A673 (cell line): ENCODE data around the gene FGF14. TPM values are rescaled to one million over a fixed set of nuclear protein-coding genes. Genes with fewer than 3 reads are reported as not detected.

Source experiments
- BruUV-seq: library from RNA; stranded (reverse); fragments of 400-500 nt; replicated peaks from 2 replicates; lab custom pipeline; 2021; lab: Mats Ljungman, UMichigan
- CTCF ChIA-PET: fragments of 300-600 bp; sonication (Branson Sonifier 250); formaldehyde crosslinking; loops from one replicate; lab custom pipeline; 2022; ENCODE audit warnings: antibody characterized with exemption; lab: Charles Lee
- POLR2A ChIA-PET: fragments of 300-600 bp; sonication (Branson Sonifier 250); formaldehyde crosslinking; loops from one replicate; lab custom pipeline; 2022; ENCODE audit warnings: antibody characterized with exemption; ENCODE audit not compliant: low non-redundant PET; lab: Charles Lee
- DNase-seq: peaks from one replicate; pipeline ENCODE4 v3.0.0-alpha.2; 2015; ENCODE audit warnings: low spot score
- H3K27ac ChIP-seq: fragments of 200-600 bp; sonication (generic); 2 replicates; pipeline ENCODE4 v1.5.1; 2016; ENCODE audit warnings: mixed run types, low read depth, mild to moderate bottlenecking, mixed read lengths, antibody characterized with exemption, low read length; ENCODE audit not compliant: poor library complexity, severe bottlenecking
- H3K27me3 ChIP-seq: fragments of 200-600 bp; sonication (generic); replicated peaks from 2 replicates; pipeline ENCODE4 v1.6.1; 2017; ENCODE audit warnings: mixed run types, low read depth, mild to moderate bottlenecking, mixed read lengths, antibody characterized with exemption, low read length; ENCODE audit not compliant: insufficient read depth, poor library complexity
- H3K36me3 ChIP-seq: fragments of 200-600 bp; sonication (generic); 2 replicates; pipeline ENCODE4 v1.6.1; 2016; ENCODE audit warnings: mixed run types, mild to moderate bottlenecking, mixed read lengths, antibody characterized with exemption, low read length; ENCODE audit not compliant: insufficient read depth, poor library complexity, severe bottlenecking
- H3K4me1 ChIP-seq: fragments of 200-600 bp; sonication (generic); 2 replicates; pipeline ENCODE4 v1.6.1; 2017; ENCODE audit warnings: mixed run types, mild to moderate bottlenecking, mixed read lengths, antibody characterized with exemption, low read length; ENCODE audit not compliant: insufficient read depth, poor library complexity, severe bottlenecking
- H3K4me3 ChIP-seq: fragments of 200-600 bp; sonication (generic); 2 replicates; pipeline ENCODE4 v1.5.1; 2016; ENCODE audit warnings: low read depth, mixed run types, mild to moderate bottlenecking, mixed read lengths, low read length; ENCODE audit not compliant: poor library complexity, severe bottlenecking
- H3K9me3 ChIP-seq: fragments of 200-600 bp; sonication (generic); 2 replicates; pipeline ENCODE4 v1.6.1; 2016; ENCODE audit warnings: mixed run types, low read depth, mild to moderate bottlenecking, mixed read lengths, antibody characterized with exemption, low read length; ENCODE audit not compliant: poor library complexity, severe bottlenecking
- CTCF ChIP-seq: fragments of 300-800, 200-600 bp; sonication (generic); conservative IDR thresholded peaks from 2 replicates; pipeline ENCODE4 v1.5.1; 2017; ENCODE audit warnings: low read depth, mild to moderate bottlenecking, antibody characterized with exemption, low read length, moderate library complexity, mixed read lengths
- EZH2 ChIP-seq: fragments of 200-600 bp; sonication (generic); IDR thresholded peaks from 2 replicates; pipeline ENCODE4 v1.6.1; 2017; ENCODE audit warnings: borderline replicate concordance, low read depth, mild to moderate bottlenecking, mixed read lengths, antibody characterized with exemption, low read length; ENCODE audit not compliant: poor library complexity, severe bottlenecking
- intact Hi-C: fragments of 100-400 bp; cut with micrococcal nuclease; formaldehyde crosslinking; loops from one replicate; pipeline ENCODE4 v1.10.0; 2022; ENCODE audit not compliant: unreplicated experiment
- total RNA-seq: library from RNA; stranded (reverse); gene quantifications from 2 replicates; pipeline ENCODE4 v1.2.3, GENCODE V29; 2021

The FGF14 gene
- total RNA-seq, 1 experiment from 2014 or later, result 19.7 TPM

- H3K9me3 ChIP-seq, result no peaks in the 10 kb centered on the region
- ChIA-PET CTCF (no interaction called here), POLR2A (no interaction called here)
- intact Hi-C loops, result no loop called here
- peaks cover 13% of the 10 kb centered on the region for H3K4me1 ChIP-seq
- H3K36me3 ChIP-seq, result no peaks in the 10 kb centered on the region
- no TSS peak for BruUV-seq
- H3K4me3 ChIP-seq, result no peak overlapping the region
- H3K27me3 ChIP-seq, result no peaks in the 10 kb centered on the region
- no peak for TF ChIP-seq CTCF
- TF ChIP-seq EZH2, result no peak
- DNase-seq, result no peak
- no peak overlapping the region for H3K27ac ChIP-seq
Observed at GRCh38 chr13:102267191-102267590, 134.7 kb downstream of the FGF14 start.

- CTCF ChIA-PET, result no interaction called here
- Histone ChIP-seq H3K4me1 (peaks cover 11% of the 10 kb centered on the region), H3K36me3 (no peaks in the 10 kb centered on the region), H3K27me3 (no peaks in the 10 kb centered on the region), H3K4me3 (no peak overlapping the region), H3K9me3 (no peaks in the 10 kb centered on the region), H3K27ac (no peak overlapping the region)
- POLR2A ChIA-PET, result no interaction called here
- DNase-seq, result no peak
- TF ChIP-seq EZH2 (no peak), CTCF (no peak)
- BruUV-seq, result no TSS peak
- intact Hi-C loops, result no loop called here
Observed at GRCh38 chr13:102261809-102262208, 140.0 kb downstream of the FGF14 start.

- no peak overlapping the region for H3K4me3 ChIP-seq
- no peak for DNase-seq
- no peaks in the 10 kb centered on the region for H3K9me3 ChIP-seq
- intact Hi-C loops, result no loop called here
- TF ChIP-seq CTCF (no peak), EZH2 (no peak)
- POLR2A ChIA-PET, result interaction anchor here (0.6 kb wide), 1 partner anchor 60 kb away, joined by 22 read pairs; no protein-coding TSS in a partner anchor
- no peaks in the 10 kb centered on the region for H3K36me3 ChIP-seq
- no peak overlapping the region for H3K27ac ChIP-seq
- H3K4me1 ChIP-seq, result peaks cover 10% of the 10 kb centered on the region
- no peaks in the 10 kb centered on the region for H3K27me3 ChIP-seq
- CTCF ChIA-PET, result no interaction called here
- no TSS peak for BruUV-seq
Observed at GRCh38 chr13:102261316-102261715, 140.5 kb downstream of the FGF14 start.
